HG02678 (cell line): ENCODE measurements around the gene LRIG3.
"Not testable (repeated sequence)": the region's sequence is repeated elsewhere in the genome, so short reads cannot be mapped to it uniquely, and the experiment has no call there.

Source experiments
- ATAC-seq: cut with Tn5 transposase; IDR thresholded peaks from one replicate; pipeline ENCODE4 v1.9.1; 2021; ENCODE audit warnings: mild to moderate bottlenecking, moderate library complexity; ENCODE audit not compliant: unreplicated experiment

The LRIG3 gene

GRCh38 chr12:58870595-58870994 is 49.7 kb downstream of the LRIG3 start:
- no peak for ATAC-seq

- ATAC-seq: no peak
Observed at GRCh38 chr12:58860788-58861240, 59.5 kb downstream of the LRIG3 start.

- ATAC-seq: no peak
Observed at GRCh38 chr12:58860056-58860787, 60.1 kb downstream of the LRIG3 start.

- ATAC-seq: no peak
Observed at GRCh38 chr12:58858030-58858429, 62.3 kb downstream of the LRIG3 start.

DNA sequence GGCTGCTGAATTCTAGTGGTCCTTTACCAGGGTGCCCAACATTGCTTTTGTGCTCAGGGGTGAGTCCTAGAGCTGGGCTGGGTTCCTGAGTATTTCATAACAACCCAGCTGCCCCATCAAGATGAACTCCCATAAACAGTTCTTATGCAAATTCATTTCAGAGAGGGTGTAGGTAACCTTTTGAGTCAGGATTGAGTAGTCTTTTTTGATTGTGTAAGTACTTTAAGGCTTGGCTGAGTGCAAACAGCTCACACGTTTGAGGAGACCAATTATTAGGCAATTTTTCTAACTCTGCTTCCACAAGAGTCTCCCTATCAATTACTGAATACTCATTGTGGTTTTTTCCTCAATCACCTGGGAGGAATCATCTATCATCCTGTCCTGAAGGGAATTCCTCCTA is 63.1 kb downstream of the LRIG3 start:
- ATAC-seq: not testable (repeated sequence)

GRCh38 chr12:58855630-58856029 is 64.7 kb downstream of the LRIG3 start:
- not testable (repeated sequence) for ATAC-seq

DNA sequence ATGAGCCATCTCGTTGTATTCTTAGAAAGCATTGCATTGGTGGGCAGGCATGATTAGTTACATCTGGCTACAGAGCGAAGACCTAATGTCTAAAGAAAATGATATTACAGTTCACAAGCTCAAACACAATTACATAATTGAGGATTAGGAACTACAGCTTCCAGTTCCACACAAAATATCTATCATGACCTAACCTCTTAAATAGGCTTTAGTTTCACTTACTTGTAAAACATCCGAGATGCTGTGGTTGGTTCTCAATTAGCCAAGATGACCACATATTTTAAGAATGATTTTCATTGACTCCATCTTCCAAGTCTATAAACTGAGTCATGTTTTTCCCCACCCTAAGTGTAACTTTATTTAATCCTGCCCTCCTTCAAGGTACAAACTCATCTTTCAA is 69.5 kb downstream of the LRIG3 start:
- no peak for ATAC-seq

GRCh38 chr12:58847901-58848600 is 72.3 kb downstream of the LRIG3 start:
- no peak for ATAC-seq

GRCh38 chr12:58844161-58844560 is 76.1 kb downstream of the LRIG3 start:
- ATAC-seq: no peak

DNA sequence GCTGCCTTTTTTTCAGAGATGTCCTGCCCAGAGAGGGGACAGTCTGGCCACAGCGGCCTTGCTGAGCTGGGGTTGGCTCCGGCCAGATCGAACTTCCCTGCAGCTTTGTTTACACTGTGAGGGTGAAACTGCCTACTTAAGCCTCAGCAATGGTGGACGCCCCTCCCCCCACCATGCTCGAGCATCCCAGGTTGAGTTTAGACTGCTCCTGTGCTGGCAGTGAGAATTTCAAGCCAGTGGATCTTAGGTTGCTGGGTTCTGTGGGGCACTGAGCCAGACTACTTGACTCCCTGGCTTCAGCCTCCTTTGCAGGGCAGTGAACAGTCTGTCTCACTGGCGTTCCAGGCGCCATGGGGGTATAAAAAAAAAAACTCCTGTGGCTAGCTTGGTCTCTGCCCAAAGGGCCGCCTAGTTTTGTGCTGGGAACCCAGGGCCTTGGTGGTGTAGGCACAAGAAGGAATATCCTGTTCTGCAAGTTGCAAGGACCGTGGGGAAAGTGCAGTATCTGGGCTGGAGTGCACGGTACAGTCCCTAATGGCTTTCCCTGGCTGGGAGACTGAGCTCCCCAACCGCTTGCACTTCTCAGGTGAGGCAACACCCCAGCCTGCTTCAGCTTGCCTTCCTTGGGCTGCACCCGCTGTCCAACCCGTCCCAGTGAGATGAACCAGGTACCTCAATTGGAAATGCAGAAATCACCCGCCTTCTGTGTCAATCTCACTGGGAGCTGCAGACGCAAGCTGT is 79.1 kb downstream of the LRIG3 start:
- no peak for ATAC-seq

DNA sequence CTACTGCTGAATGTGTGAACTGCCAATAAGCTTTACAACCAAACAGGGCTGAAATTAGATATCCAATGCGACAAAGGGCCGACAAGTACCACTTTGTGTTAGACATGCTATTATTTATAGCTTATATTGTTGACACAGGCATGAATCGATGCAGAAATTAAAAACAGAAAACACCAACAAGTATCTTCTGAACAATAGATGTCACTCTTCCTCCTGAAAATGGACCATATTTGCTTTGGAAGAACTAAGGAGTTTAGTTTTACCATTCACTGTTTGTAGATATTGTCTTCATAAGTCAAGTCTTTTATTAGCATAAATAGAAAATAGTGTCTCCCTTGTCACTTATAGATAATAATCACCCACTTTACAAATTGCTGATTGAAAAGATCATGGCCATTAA is 86.5 kb downstream of the LRIG3 start:
- ATAC-seq: no peak

GRCh38 chr12:58832920-58833319 is 87.4 kb downstream of the LRIG3 start:
- ATAC-seq: no peak
